Transverse colon (tissue), 4 donors: ENCODE measurements around the gene TM9SF1.

Experiments
- POLR2A ChIP-seq: fragments of 450-650 bp; IDR thresholded peaks from one replicate; pipeline ENCODE4 v1.6.1; 2016; ENCODE audit warnings: antibody characterized with exemption, mild to moderate bottlenecking, moderate library complexity
- POLR2AphosphoS5 ChIP-seq, 3 donors: sonication (generic); formaldehyde crosslinking; IDR thresholded peaks; one replicate each; pipeline ENCODE4 v1.6.1; 2016; ENCODE audit warnings: antibody characterized with exemption in 3 of 3
- TF ChIP-seq, protein P1 (sequence below), 5 experiments: fragments of 200-600 bp in 3 of 5; fragments of 450-650 bp in 2 of 5; sonication (generic) in 3 of 5; IDR thresholded peaks; 1 replicate in 2 of 5; 2 replicates in 3 of 5; pipeline ENCODE4 v1.5.1; 2016 to 2017; ENCODE audit warnings: antibody characterized with exemption in 5 of 5, inconsistent platforms in 3 of 5, mild to moderate bottlenecking in 2 of 5, moderate library complexity in 1 of 5

DNA sequence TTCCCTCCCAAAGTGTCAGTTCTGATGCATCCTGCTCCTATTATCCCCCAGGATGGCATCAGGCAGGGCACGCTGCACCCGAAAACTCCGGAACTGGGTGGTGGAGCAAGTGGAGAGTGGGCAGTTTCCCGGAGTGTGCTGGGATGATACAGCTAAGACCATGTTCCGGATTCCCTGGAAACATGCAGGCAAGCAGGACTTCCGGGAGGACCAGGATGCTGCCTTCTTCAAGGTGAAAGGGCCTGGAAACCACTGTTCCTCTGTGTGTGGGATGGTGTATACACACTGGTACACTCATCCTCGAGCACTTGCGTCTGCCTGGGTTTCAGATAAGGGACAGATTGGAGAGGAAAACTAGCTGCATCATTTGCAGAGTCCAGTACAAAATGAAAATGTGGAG is 33.1 kb downstream of the TM9SF1 start:
- no peak for TF ChIP-seq POLR2A
- TF ChIP-seq, protein P1, sequence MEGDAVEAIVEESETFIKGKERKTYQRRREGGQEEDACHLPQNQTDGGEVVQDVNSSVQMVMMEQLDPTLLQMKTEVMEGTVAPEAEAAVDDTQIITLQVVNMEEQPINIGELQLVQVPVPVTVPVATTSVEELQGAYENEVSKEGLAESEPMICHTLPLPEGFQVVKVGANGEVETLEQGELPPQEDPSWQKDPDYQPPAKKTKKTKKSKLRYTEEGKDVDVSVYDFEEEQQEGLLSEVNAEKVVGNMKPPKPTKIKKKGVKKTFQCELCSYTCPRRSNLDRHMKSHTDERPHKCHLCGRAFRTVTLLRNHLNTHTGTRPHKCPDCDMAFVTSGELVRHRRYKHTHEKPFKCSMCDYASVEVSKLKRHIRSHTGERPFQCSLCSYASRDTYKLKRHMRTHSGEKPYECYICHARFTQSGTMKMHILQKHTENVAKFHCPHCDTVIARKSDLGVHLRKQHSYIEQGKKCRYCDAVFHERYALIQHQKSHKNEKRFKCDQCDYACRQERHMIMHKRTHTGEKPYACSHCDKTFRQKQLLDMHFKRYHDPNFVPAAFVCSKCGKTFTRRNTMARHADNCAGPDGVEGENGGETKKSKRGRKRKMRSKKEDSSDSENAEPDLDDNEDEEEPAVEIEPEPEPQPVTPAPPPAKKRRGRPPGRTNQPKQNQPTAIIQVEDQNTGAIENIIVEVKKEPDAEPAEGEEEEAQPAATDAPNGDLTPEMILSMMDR (IDR thresholded peaks at IDR 0.05): no peak
- TF ChIP-seq POLR2AphosphoS5 (IDR thresholded peaks at IDR 0.05): no peak
